Measurements from ENCODE around the gene SRPK3.

DNA sequence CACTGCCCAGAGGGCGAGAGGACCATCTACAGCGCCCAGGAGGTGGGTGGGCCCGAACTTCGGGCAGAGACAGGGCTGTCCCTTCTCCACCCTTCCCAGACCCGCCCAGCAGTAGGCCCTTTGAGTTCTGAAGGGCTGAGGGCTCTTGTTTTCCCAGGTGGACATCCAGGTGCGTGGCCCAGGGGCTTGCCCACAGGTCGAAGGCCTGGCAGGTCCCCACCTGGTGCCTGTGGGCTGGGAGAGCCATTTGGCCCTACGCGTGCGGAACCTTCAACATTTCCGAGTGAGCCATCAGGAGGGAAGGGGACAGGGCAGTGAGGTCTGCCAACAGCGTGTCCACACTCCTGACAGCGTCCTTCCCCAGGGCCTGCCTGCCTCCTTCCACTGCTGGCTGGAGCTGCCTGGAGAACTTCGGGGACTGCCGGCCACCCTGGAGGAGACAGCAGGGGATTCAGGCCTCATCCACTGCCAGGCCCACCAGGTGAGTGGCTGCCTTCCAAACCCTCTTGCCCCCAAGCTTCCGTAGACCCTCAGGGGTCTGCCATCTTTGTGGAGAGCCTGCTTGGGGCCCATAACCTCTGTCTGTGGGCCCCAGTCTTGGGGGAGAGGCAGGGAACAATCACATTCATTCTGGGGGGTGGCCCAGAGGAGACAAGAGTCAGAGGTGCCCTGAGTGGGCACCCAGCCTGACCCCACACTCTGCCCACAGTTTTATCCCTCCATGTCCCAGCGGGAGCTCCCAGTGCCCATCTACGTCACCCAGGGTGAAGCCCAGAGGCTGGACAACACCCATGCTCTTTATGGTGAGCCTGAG is 10.0 kb upstream of the SRPK3 start:
- TF ChIP-seq, protein P1, sequence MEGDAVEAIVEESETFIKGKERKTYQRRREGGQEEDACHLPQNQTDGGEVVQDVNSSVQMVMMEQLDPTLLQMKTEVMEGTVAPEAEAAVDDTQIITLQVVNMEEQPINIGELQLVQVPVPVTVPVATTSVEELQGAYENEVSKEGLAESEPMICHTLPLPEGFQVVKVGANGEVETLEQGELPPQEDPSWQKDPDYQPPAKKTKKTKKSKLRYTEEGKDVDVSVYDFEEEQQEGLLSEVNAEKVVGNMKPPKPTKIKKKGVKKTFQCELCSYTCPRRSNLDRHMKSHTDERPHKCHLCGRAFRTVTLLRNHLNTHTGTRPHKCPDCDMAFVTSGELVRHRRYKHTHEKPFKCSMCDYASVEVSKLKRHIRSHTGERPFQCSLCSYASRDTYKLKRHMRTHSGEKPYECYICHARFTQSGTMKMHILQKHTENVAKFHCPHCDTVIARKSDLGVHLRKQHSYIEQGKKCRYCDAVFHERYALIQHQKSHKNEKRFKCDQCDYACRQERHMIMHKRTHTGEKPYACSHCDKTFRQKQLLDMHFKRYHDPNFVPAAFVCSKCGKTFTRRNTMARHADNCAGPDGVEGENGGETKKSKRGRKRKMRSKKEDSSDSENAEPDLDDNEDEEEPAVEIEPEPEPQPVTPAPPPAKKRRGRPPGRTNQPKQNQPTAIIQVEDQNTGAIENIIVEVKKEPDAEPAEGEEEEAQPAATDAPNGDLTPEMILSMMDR (conservative IDR thresholded peaks at IDR 0.05; ENCODE audit: low read depth in 2 of 2): no peak
- no peak for TF ChIP-seq JUNB (IDR thresholded peaks at IDR 0.05; ENCODE audit: unreplicated experiment)
- no peak for TF ChIP-seq EZH2 (IDR thresholded peaks at IDR 0.05; ENCODE audit: low read depth, unreplicated experiment)
- TF ChIP-seq POLR2AphosphoS5 (IDR thresholded peaks at IDR 0.05; ENCODE audit: low read depth): no peak
- TF ChIP-seq ZNF114 (CRISPR knock-in tag; IDR thresholded peaks at IDR 0.05): no peak
- TF ChIP-seq, protein P2, sequence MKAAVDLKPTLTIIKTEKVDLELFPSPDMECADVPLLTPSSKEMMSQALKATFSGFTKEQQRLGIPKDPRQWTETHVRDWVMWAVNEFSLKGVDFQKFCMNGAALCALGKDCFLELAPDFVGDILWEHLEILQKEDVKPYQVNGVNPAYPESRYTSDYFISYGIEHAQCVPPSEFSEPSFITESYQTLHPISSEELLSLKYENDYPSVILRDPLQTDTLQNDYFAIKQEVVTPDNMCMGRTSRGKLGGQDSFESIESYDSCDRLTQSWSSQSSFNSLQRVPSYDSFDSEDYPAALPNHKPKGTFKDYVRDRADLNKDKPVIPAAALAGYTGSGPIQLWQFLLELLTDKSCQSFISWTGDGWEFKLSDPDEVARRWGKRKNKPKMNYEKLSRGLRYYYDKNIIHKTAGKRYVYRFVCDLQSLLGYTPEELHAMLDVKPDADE (IDR thresholded peaks at IDR 0.05): no peak
- no peak for TF ChIP-seq ZNF331 (CRISPR knock-in tag; IDR thresholded peaks at IDR 0.05; ENCODE audit: low read depth)
- no peak for TF ChIP-seq STAT1 (IDR thresholded peaks at IDR 0.05; ENCODE audit: unreplicated experiment)
- TF ChIP-seq, protein P3, sequence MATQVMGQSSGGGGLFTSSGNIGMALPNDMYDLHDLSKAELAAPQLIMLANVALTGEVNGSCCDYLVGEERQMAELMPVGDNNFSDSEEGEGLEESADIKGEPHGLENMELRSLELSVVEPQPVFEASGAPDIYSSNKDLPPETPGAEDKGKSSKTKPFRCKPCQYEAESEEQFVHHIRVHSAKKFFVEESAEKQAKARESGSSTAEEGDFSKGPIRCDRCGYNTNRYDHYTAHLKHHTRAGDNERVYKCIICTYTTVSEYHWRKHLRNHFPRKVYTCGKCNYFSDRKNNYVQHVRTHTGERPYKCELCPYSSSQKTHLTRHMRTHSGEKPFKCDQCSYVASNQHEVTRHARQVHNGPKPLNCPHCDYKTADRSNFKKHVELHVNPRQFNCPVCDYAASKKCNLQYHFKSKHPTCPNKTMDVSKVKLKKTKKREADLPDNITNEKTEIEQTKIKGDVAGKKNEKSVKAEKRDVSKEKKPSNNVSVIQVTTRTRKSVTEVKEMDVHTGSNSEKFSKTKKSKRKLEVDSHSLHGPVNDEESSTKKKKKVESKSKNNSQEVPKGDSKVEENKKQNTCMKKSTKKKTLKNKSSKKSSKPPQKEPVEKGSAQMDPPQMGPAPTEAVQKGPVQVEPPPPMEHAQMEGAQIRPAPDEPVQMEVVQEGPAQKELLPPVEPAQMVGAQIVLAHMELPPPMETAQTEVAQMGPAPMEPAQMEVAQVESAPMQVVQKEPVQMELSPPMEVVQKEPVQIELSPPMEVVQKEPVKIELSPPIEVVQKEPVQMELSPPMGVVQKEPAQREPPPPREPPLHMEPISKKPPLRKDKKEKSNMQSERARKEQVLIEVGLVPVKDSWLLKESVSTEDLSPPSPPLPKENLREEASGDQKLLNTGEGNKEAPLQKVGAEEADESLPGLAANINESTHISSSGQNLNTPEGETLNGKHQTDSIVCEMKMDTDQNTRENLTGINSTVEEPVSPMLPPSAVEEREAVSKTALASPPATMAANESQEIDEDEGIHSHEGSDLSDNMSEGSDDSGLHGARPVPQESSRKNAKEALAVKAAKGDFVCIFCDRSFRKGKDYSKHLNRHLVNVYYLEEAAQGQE (IDR thresholded peaks at IDR 0.05; ENCODE audit: unreplicated experiment): no peak
